ENCODE measurements around the gene INPP5F. TPM values are rescaled to one million over a fixed set of nuclear protein-coding genes. Genes with fewer than 3 reads are reported as not detected.
A peak's percentile ranks its signal among the peaks of the same experiment; 100 is the strongest.

INPP5F gene
- polyA plus RNA-seq, 1 experiment, result 22.3 TPM

DNA sequence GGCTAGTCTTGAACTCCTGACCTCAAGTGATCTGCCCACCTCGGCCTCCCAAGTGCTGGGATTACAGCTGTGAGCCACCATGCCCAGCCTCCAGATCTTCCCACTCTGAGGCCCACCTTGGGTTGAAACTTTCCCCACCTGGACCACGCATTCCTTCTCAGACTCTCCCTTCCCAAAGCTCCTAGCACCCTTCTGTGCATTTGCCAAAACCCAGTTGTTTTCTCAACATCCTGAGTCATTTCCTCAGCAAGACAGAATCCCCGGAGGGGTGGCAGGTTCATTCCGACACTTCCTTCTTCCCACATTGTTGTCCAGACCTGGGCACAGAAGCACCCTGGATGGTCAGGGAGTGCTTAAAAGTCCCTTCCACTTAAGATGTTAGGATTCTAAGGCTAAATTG, 45.8 kb upstream of the INPP5F start:
- Histone ChIP-seq H3K27ac (ENCODE audit: low read depth, low read length) (peak overlapping the region; percentile 52), H3K27me3 (ENCODE audit: control insufficient read depth, insufficient read depth, low read length) (no peaks in the 10 kb centered on the region), H3K9me3 (ENCODE audit: control insufficient read depth, insufficient read depth, low read length) (no peaks in the 10 kb centered on the region), H3K4me3 (ENCODE audit: low read depth, low read length) (no peak overlapping the region)
- DNase-seq (ENCODE audit: low read depth, low spot score), result no peak
- ChIA-PET POLR2A (interaction anchor here (0.6 kb wide), 1 partner anchor 45 kb away, joined by 3 read pairs; the partner anchor contains the start of gene INPP5F), CTCF (interaction anchor here (1.5 kb wide), 1 partner anchor 179 kb away, joined by 4 read pairs; no protein-coding TSS in a partner anchor)
- TF ChIP-seq, protein P1, sequence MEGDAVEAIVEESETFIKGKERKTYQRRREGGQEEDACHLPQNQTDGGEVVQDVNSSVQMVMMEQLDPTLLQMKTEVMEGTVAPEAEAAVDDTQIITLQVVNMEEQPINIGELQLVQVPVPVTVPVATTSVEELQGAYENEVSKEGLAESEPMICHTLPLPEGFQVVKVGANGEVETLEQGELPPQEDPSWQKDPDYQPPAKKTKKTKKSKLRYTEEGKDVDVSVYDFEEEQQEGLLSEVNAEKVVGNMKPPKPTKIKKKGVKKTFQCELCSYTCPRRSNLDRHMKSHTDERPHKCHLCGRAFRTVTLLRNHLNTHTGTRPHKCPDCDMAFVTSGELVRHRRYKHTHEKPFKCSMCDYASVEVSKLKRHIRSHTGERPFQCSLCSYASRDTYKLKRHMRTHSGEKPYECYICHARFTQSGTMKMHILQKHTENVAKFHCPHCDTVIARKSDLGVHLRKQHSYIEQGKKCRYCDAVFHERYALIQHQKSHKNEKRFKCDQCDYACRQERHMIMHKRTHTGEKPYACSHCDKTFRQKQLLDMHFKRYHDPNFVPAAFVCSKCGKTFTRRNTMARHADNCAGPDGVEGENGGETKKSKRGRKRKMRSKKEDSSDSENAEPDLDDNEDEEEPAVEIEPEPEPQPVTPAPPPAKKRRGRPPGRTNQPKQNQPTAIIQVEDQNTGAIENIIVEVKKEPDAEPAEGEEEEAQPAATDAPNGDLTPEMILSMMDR (IDR thresholded peaks at IDR 0.05; ENCODE audit: low read depth, low read length), result no peak

DNA sequence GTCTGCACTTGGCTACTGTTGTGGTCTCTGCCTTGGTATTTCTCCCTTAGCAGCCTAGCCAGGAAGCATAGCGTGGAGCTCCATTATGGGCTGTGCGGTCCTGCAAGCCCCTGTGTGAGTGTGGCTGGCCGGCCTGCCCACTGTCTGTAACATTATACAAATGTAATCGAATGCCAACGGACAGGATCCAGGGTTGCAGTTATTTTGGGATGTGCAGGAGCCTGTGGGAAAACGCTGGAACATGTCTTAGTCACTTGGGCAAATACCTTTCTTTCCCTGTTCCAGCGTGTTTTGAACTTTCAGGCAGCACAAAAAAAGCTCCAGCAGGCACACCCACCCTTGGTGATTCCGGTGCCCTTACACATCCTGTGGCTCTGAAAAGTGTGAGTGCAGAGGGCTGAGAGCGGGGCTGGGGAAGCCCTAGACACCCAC, 45.2 kb upstream of the INPP5F start:
- ChIA-PET POLR2A (interaction anchor here (0.6 kb wide), 1 partner anchor 45 kb away, joined by 3 read pairs; the partner anchor contains the start of gene INPP5F), CTCF (no interaction called here)
- DNase-seq (ENCODE audit: low read depth, low spot score), result no peak
- Histone ChIP-seq H3K9me3 (ENCODE audit: control insufficient read depth, insufficient read depth, low read length) (no peaks in the 10 kb centered on the region), H3K4me3 (ENCODE audit: low read depth, low read length) (no peak overlapping the region), H3K27ac (ENCODE audit: low read depth, low read length) (peak overlapping the region; percentile 52), H3K27me3 (ENCODE audit: control insufficient read depth, insufficient read depth, low read length) (no peaks in the 10 kb centered on the region)
- TF ChIP-seq, protein P1 (IDR thresholded peaks at IDR 0.05; ENCODE audit: low read depth, low read length), result no peak

DNA sequence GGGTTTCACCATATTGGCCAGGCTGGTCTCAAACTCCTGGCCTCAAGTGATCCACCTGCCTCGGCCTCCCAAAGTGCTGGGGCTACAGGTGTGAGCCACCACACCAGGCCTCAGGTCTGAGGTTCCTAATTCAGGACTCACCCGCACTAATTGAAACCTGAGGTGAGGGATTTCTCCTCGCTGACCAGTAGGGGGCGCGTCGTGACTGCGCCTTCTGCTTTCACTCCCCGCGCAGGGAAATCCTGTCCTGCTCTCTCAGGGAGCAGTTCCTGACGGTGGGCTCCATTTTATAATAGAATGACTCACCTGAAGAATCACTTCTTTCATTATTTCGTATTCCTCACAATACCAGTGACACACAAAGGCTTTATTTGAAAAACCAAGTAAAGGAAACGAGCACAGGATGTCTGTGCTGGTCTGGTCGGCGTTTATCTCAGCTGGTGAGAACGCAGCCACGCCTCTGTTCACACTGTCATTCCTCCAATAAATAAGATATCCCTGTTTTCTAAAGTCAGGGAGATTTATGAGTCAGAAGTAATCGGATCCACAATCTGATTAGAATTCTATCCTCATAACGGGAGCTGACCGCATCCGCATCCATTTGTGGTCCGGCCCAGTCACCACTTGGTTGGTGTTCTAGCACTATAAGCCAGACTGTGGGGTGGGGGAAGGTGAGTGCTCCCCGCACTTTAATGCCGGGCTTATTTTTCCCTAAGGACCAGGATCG, 39.2 kb upstream of the INPP5F start:
- DNase-seq (ENCODE audit: low read depth, low spot score), result peak; percentile 69
- TF ChIP-seq, protein P1 (IDR thresholded peaks at IDR 0.05; ENCODE audit: low read depth, low read length), result peak; percentile 86
- peak overlapping the region; percentile 54 for H3K4me3 ChIP-seq (ENCODE audit: low read depth, low read length)
- CTCF ChIA-PET, result interaction anchor here (0.6 to 3.5 kb wide), 32 partner anchors 9 to 1049 kb away, joined by 3 to 68 read pairs (median 4); partner anchors contain the start of genes INPP5F and MCMBP
- H3K27ac ChIP-seq (ENCODE audit: low read depth, low read length), result peak overlapping the region; percentile 81
- POLR2A ChIA-PET, result interaction anchor here (1.6 kb wide), 1 partner anchor 39 kb away, joined by 5 read pairs; the partner anchor contains the start of gene INPP5F
- no peaks in the 10 kb centered on the region for H3K9me3 ChIP-seq (ENCODE audit: control insufficient read depth, insufficient read depth, low read length)
- H3K27me3 ChIP-seq (ENCODE audit: control insufficient read depth, insufficient read depth, low read length), result no peaks in the 10 kb centered on the region

DNA sequence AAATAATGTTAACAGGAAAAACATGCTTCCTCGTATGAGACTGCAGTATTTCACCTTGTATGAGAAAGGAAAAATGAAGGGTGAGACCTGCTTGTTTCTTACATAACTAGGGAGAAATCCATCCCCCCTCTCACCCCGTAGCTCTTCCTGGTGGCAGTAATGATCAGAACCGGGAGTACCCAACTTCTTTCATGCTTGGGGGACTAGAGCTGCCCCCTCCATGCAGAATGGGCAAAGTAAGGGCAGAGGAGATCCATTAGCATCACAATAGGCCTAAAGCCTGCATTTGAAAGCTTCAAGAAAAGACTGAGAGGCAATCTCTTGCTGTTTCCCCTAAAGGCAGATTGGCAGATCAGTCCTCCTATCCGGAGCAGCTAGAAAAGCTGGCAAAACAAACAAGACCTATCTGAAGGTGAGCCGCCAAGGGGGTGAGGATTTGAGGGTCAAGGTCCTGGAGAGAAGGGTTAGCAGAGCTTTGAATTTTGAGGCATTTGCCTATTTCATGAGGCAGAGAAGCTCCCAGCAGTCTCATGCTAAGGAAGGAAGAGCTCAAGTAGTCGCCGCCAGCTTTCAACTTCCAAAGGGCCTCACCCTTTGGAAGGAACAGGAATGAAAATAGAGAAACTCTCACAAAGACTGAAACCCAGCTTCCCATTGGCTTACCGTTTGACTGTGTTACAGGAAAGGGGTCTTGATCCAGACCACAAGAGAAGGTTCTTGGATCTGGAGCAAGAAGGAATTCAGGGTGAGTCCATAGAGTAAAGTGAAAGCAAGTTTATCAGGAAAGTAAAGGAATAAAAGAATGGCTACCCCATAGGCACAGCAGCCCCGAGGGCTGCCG, 38.4 kb upstream of the INPP5F start:
- no peak for DNase-seq (ENCODE audit: low read depth, low spot score)
- TF ChIP-seq, protein P1 (IDR thresholded peaks at IDR 0.05; ENCODE audit: low read depth, low read length), result no peak
- Histone ChIP-seq H3K27ac (ENCODE audit: low read depth, low read length) (peak overlapping the region; percentile 81), H3K4me3 (ENCODE audit: low read depth, low read length) (peak overlapping the region; percentile 54; the same call in 1 of the 2 replicates), H3K27me3 (ENCODE audit: control insufficient read depth, insufficient read depth, low read length) (peaks cover 4% of the 10 kb centered on the region), H3K9me3 (ENCODE audit: control insufficient read depth, insufficient read depth, low read length) (no peaks in the 10 kb centered on the region)
- CTCF ChIA-PET, result interaction anchor here (0.6 to 3.5 kb wide), 22 partner anchors 8 to 226 kb away, joined by 3 to 68 read pairs (median 5); partner anchors contain the start of genes INPP5F and MCMBP
- POLR2A ChIA-PET, result interaction anchor here (1.6 kb wide), 1 partner anchor 38 kb away, joined by 5 read pairs; the partner anchor contains the start of gene INPP5F

Measured in AG04450 (cell line).